ENCODE measurements around the gene ASTN1.

DNA sequence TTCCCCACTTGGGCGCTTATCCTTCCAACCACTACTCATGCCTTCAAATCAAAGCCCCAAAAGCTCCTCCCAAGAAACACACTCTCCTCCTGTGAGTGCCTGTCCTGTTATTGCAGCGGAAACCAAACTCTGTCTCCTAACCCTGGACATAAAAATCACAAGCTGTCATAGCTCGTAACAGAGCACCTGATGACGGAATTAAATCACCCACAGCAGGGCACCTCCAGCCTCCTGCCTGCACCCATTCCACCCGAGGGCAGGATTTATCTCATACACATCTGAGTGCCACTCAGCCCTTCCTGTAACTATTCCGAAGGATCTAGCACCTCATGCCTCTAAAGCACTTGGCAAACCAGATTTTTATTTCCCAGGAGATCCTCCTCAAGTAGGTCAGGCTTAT is 100.9 kb downstream of the ASTN1 start:
- TF ChIP-seq BHLHE40 (IDR thresholded peaks at IDR 0.05; ENCODE audit: low read depth, low read length) (no peak), POLR2A (IDR thresholded peaks at IDR 0.05; ENCODE audit: low read depth, low read length) (no peak), MAFK (IDR thresholded peaks at IDR 0.05; ENCODE audit: low read depth, low read length) (no peak), RCOR1 (IDR thresholded peaks at IDR 0.05; ENCODE audit: insufficient replicate concordance, low read length) (no peak)
- TF ChIP-seq, protein P1, sequence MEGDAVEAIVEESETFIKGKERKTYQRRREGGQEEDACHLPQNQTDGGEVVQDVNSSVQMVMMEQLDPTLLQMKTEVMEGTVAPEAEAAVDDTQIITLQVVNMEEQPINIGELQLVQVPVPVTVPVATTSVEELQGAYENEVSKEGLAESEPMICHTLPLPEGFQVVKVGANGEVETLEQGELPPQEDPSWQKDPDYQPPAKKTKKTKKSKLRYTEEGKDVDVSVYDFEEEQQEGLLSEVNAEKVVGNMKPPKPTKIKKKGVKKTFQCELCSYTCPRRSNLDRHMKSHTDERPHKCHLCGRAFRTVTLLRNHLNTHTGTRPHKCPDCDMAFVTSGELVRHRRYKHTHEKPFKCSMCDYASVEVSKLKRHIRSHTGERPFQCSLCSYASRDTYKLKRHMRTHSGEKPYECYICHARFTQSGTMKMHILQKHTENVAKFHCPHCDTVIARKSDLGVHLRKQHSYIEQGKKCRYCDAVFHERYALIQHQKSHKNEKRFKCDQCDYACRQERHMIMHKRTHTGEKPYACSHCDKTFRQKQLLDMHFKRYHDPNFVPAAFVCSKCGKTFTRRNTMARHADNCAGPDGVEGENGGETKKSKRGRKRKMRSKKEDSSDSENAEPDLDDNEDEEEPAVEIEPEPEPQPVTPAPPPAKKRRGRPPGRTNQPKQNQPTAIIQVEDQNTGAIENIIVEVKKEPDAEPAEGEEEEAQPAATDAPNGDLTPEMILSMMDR (conservative IDR thresholded peaks at IDR 0.05; ENCODE audit: low read depth, low read length) = no peak

Data from IMR-90 (cell line).